GM12892 (cell line): Measurements from ENCODE around the gene SLC9A3.

Source experiments
- POLR2A ChIP-seq: IDR thresholded peaks from 2 replicates; pipeline ENCODE4 v1.6.1; 2011; ENCODE audit warnings: low read depth, low read length, control low read depth
- POLR2AphosphoS5 ChIP-seq: IDR thresholded peaks from 2 replicates; pipeline ENCODE4 v1.6.1; 2011; ENCODE audit warnings: low read depth, low read length, control low read depth
- TAF1 ChIP-seq: IDR thresholded peaks from 2 replicates; pipeline ENCODE4 v1.6.1; 2011; ENCODE audit warnings: low read depth, mild to moderate bottlenecking, control low read depth, low read length, borderline replicate concordance

- TF ChIP-seq POLR2A: no peak
- no peak for TF ChIP-seq POLR2AphosphoS5
- TF ChIP-seq TAF1: no peak
Observed at GRCh38 chr5:477871-478270, 46.4 kb downstream of the SLC9A3 start.
